ENCODE results near the gene MRPS18A. TPM values are rescaled to one million over a fixed set of nuclear protein-coding genes. Genes with fewer than 3 reads are reported as not detected.
A peak's percentile ranks its signal among the peaks of the same experiment; 100 is the strongest.

MRPS18A gene
- total RNA-seq, result 60.9 TPM

DNA sequence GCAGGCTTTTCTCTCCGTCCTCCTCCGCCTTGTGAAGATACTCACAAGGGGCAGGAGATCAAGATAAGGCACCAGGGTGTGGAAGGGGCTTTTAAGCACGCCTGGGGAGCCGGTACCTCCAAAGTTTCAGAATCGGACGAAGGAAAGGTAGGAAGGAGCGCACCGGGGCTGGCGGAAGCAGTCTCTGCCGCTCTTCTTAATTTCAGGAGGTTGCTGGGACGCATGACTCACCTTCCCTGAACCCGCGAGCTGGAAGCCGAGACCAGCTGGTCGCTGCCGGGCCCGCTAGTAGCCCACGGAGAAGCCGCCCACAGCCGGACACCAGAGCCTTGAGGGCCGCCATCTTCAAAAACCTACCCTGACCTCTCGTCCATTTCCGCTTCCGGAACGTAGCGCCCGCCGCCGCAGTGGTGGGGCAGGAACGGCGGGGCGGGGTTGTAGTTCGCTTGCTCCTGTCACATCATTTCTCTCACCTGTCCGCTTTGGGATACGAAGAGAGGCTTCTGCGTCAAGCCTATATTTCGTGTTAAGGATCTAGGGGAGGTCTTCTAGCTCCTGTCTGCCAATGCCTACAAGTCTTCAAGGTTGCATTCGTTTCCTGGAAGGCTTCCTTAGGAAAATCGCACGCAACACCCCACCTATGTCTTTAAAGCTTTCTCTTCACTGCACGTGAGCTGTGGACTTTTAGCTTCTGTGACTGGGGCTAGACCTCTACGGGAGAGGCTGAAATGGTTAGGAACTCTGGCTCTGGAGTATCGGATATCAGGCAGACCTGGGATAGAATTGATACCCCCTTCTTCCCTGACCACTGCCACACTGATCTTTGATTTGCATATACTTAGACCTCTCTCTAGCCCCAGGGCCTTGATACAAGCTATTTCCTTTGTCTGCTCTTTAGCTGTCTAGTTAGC is at the start of gene MRPS18A:
MRPS18A (minus strand) TSS at position 355 of the 911 bp plus-strand sequence; CDS start at position 343, 12 bp downstream.
- peak; percentile 44 to 67 (median 64) for DNase-seq (ENCODE audit: low read depth in 2 of 3, low spot score in 2 of 3)

DNA sequence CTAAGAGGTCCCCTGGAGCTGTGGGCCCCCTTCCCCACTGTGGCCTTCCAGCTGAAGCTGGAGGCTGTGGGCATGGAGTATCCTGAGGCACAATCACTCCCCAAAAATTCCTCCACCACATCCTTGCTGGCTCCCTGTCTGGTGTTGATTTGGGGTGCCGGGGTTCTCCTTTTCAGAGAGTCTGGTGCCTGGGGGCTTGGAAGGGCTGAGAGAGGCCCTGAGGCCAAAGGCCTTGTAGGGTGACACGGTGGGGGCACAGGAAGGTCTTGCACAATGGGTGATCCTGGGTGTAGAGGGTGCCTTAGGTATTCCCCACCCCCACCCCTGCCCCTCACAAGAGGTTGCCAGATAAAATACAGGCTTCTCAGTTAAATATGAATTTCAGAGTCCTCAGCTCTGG is 49.3 kb upstream of the MRPS18A start:
- no peak for DNase-seq (ENCODE audit: low read depth in 2 of 3, low spot score in 2 of 3)

DNA sequence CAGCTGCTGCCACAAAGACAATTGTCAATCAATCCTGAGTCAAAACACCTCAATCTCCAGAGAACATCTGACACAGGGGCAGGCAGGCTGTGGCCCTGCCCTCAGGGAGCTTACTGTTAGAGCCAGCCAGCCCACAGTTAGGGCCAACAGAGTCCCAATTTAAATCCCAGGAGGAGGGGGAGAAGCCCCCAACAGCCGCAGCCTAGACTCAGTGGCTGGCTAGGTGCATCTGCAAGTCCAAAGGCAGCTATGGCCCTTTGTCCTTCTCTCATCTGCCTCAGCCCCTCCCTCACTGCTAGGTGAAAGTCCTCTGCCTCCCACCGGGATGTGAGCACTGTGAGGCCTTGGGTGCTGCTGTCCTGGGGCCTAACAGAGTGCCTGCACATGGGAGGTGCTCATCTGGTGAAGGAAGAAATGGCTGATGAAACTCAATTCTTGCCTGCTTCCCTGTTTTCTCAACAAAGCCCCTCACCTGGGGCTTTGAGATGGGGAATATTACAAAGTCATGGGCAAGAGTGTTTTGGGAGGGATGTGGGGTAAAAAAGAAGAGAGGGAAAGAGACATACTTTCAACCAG is 48.7 kb upstream of the MRPS18A start:
- DNase-seq (ENCODE audit: low read depth in 2 of 3, low spot score in 2 of 3), result no peak

DNA sequence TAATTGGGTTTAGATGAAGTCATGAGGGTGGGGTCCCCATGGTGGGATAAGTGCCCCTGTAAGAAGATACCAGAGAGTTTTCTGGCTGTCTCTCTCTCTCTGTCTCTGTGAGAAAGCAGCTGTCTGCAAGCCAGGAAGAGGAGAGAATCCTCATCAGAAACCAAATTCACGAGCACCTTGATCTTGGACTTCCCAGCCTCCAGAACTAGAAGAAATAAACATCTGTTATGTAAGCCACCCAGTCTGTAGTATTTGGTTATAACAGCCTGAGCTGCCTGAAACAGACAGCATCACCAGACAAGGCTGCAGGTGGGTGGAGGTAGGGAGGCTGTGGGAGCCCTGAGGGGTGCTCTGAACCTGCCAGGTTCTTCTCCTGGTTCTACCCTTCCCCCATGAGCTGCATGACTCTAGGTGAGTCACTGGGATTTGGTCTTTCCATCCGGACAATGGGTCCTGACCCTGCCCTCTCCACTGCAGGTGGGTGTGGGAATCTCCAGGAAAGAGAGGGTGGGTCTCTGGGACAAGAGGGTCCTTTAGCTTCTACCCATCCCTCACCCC is 48.1 kb upstream of the MRPS18A start:
- no peak for DNase-seq (ENCODE audit: low read depth in 2 of 3, low spot score in 2 of 3)

DNA sequence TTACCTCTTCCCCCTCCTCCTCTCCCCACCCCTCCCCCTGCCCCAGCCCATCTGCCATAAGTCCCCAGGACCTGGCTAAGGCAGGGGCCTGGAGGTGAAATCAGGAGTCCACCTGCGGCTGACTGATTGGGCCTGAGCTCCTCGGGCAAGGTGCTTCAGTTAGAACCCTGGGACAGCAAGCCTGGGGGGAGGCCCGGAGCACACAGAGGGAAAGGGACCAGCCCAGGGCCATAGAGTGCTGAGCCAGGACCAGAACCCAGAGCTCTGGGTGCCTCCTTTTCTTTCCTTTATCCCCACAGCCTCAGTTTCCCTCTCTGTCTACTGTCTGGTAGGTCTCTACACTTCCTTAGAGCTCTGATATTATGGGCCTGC is 46.7 kb upstream of the MRPS18A start:
- DNase-seq (ENCODE audit: low read depth in 2 of 3, low spot score in 2 of 3), result no peak

DNA sequence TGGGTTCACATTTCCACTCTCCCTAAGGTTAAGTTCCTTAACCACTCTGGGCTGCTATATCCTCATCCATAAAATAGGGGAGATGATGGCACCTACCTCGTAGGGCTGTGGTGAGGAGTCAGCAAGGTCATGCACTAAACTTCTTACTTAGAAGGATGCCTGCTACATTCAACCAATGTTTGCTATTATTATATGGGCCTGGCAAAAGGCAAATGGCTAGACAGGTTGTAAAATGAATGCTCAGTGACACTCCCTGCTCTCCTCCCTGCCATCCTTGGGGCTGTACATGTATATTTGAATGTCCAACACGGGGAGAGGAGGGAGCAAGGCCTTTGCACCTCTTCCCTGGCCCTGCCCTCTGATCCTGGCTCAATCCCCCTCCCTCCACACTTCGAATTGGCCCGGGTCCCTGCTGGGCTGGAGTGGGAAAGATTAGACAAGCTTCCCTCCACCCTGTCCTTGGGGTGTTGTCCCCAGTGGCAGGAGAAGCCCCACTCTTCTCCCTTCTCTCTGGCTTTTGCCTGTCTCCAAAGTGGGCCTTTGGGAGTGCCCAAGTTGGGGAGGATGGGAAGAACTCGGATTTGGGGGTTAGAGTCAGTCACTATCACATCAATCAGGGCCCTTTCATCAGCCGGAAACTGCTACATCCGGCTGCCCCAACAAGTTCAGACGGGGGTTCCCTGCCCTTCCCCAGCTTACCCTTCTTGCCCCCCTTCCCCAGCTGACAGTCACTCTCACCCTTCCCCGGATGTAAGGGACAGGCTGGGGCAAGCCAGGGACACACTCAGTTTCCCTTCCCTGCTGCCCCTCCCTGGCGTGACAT is 46.1 kb upstream of the MRPS18A start:
- peak in 1 of 3 donors; percentile 65 for DNase-seq (ENCODE audit: low read depth in 2 of 3, low spot score in 2 of 3)

DNA sequence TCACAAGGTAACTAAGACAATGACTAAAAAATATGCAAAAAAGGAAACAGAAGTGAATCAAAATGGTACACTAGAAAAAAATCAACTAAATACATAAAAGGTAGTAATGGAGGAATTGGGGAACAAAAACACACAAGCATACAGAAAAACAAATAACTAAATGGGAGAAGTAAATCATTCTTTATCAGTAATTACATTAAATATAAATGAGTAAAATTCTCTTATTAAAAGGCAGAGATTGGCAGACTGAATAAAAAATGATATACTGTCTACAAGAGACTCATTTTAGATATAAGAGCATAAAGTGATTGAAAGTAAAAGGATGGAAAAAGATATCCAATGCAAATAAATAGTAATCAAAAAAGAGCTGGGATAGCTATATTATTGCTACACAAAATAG is 43.0 kb upstream of the MRPS18A start:
- DNase-seq (ENCODE audit: low read depth in 2 of 3, low spot score in 2 of 3), result no peak

DNA sequence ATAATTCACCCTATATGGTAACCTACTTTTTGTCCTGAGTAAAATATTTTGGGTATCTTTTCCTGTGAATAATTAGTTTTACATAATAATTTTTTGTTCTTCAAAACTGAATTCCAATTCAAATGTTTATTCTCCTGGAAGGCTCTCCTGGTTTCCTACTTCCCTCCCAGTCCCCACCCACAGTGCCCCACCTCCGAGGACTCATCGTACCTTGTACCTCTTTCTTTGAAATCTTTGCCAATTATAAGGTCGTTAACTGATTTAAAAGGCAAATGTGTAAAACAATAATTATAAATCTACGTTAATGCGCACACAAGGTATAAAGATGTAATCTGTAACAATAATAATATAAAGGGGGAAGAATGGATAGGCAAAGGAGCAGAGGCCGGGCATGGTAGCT is 41.9 kb upstream of the MRPS18A start:
- DNase-seq (ENCODE audit: low read depth in 2 of 3, low spot score in 2 of 3), result no peak

DNA sequence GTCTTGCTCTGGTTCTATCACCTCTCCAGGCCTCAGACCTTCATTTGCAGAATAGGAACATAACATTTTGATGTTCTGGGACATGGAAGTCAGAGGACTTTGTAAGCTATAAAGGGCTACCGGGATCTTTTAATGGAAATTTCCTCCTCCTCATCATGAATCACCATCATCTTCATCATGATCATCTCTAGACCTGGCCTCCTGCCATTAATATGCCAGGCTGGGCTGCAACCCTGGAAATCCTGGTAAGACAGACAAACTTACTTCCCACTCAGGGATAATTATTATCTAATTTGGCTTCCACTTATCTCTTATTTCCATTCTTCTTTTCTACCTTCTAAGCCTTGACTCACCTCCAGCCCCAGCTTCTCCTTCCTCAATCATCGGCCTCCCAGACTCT is 41.0 kb upstream of the MRPS18A start:
- DNase-seq (ENCODE audit: low read depth in 2 of 3, low spot score in 2 of 3), result no peak

DNA sequence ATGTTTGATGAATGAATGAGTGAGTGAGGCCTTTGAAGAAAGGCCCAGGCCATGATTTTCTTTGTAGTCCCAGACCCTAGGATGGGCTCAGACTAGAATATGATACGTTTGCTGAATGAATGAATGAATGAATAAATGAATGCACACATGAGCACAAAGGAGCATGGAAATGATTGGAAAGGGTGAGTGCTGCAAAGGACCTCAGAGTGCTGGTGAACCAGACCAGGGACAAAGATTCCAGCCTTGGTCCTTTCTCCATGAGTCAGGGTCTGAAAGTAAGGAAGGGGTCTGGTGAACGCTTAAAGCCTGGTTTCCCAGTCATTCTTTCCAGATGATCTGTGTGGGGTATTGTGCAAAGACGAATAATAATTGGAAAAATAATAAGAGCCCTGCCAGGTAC is 40.0 kb upstream of the MRPS18A start:
- DNase-seq (ENCODE audit: low read depth in 2 of 3, low spot score in 2 of 3), result no peak

DNA sequence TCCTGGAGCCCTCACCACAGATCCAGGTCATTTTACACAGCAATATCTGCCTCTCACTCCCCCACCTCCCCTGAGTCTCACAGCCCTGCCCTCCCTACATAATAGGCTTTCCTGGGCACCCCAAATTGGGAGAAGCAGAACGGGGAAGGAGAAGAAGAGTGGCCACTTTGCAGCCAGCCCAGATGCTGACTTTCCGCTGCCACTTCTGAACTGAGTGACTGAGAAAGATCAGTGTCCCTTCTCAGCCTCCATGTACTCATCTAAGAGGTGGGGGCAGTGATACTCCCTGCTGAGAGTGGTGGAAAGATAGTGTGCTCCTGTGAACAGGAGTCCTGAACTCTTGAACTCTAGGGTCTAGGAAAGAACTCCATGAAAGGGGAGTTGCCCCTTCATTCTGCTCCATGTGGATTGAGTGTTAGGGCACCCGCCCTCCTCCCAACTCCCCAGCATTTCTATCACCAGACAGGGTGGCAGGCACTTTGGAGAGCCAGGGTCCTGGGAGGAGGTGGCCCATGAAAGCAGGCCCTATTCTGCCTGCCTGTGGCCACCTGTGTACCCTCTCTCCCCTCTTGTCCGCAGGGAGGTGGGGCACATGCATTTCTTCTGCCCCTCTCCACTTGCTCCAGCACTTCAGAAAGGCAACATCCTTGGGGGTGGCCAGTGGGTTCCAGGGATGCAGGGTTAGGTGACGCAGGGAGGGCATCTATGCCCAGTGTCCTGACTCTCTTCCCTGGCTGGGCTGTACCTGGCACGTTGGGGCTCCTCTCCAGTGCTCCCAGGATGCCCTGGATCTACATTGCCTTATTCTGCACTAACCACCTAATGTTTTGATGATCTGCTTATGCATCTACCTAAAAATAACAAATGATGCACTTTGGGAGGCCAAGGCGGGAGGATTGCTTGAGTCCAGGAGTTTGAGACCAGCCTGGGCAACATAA is 38.3 kb upstream of the MRPS18A start:
- no peak for DNase-seq (ENCODE audit: low read depth in 2 of 3, low spot score in 2 of 3)

DNA sequence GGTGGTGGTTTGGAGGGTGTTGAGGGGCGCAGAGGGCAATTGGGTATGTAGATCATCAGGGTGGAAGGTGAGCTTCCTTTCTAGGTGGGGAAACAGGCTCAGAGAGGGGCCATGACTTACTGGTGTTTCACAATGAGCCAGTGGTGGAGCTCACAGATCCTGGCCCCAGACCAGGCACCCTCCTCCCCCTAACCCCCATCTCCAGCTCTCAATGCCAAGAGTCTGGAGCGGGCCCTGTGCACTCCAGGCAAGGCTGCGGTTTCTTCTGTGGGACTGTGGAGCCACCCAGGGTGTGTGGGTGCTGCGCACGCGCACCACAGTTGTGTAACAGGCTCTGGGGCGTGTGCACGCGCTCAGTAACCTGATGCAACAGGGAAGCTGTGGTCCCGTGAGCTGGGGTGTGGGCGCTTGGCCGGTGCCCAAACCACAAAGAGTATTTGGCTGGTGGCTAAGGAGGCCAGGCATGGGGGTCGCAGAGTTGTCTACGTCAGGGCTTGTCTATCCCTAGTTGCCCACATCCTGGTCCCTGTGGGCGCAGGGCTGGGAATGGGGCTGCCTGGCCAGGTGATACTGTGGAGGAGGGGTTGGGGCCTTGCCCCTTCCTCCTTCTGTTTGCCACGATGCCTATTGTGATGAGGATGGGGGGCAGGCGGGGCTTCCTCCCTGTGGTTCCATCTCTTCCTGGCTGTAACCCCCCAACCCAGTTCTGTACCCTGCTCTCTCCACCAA is 37.5 kb upstream of the MRPS18A start:
- peak; percentile 25 to 98 (median 97) for DNase-seq (ENCODE audit: low read depth in 2 of 3, low spot score in 2 of 3)

DNA sequence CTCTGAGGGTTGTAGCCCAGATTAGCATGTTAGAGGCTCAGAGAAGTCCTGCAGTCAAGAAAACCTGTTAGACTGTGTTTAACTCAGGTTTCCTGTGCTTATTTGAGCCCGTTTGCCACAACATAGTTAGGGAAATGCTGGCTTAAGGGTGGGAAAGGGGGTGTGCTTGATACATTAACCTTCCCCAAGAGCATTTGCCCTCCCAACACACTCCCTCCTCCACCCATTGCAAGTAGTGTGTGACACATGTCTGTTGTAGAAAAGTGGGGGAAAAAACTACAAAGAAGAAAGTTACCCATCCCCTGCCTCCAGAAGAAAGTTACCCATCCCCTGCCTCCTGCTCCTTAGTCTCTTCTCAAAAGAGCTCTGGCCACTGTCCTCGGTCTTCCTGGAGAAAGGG is 36.8 kb upstream of the MRPS18A start:
- DNase-seq (ENCODE audit: low read depth in 2 of 3, low spot score in 2 of 3), result no peak

DNA sequence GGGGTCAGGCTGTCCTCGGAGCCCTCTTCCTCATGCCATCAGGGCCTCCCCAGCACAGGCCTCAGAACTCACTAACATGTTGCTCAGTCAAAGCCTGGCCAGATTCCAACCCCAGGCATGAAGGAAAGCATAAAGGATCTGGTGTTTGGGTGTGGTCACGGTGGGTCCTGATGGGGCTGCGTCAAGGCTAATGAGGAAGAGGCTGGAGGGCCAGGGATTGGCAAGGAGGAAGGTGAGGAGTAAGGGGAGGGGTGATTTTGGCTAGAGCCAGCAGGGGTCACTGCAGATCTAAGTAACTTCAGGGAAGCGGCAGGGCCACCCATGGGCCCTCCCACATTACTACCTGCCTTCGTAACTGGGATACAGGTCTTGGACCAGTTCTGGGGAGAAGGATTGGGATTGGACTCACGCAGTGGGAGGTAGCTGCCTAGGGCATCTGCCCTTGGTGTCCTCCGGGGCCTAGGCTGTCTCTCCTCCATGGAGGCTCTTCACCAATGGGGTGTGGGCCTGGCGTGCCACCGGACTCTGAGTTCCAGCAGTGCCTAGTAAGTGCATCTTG is 36.2 kb upstream of the MRPS18A start:
- DNase-seq (ENCODE audit: low read depth in 2 of 3, low spot score in 2 of 3), result peak; percentile 37 to 81 (median 76)

DNA sequence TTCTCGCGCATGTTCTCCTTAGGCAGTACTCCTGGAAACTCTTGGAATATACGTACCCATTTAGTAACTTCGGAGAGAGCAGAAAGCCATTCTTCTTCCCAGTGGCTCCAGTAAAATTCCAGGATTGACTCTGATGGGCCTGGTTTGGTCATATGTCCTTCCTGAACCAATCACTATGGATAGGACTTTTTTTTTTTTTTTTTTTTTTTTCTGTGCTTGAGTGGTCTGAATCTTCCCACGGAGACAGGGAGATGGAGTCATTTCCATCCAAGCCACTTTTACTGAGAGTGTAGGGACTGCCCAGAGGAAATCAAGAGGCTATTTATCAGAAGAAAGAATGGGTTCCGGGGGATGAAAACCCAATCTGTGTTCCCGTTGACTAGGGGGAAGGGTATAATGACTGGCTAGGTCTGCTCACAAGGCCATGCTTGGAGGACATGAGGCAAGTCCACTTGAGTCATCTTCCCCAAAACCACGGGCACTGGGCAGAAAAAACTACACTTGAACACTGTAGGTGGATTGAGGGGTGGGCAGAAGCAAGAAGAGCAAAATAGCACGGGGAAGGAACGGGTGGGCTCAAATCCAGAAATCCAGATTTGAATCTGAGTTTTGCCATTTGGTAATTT is 35.4 kb upstream of the MRPS18A start:
- DNase-seq (ENCODE audit: low read depth in 2 of 3, low spot score in 2 of 3), result no peak

DNA sequence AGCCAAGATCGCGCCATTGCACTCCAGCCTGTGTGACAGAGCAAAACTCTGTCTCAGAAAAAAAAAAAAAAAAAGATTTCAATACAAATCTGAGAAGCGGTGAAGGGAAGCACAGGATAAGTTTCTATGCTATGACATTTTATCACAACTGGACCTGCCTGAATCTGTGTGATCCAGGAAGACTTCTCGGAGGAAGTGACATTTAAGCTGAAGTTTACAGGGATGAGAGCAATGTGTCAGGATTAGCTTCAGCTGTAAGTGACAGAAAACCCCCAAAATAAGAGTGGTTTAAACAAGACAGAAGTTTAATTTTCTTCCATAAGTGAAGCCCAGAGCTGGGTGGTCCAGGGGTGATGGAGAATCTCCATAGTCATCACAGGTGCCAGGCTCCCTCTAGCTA is 33.4 kb upstream of the MRPS18A start:
- no peak for DNase-seq (ENCODE audit: low read depth in 2 of 3, low spot score in 2 of 3)

DNA sequence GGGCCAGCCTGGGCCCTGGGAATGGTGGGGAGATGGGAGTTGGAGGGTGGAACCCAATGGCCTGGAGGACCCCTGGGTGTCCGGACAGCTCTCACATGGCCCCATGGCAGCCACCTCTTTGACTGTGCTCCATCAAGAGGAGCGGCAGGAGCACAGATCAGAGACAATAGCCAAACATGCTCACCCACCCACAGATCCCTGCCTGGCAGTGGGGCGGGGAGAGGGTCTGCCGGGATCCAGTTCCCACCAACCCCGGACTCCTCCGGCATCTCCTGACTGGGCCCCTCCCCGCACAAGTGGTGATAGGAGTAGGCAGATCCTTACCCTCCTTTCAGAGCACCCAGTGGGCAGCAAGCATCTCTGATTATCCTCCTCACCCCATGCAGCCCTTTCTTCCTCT is 31.9 kb upstream of the MRPS18A start:
- no peak for DNase-seq (ENCODE audit: low read depth in 2 of 3, low spot score in 2 of 3)

DNA sequence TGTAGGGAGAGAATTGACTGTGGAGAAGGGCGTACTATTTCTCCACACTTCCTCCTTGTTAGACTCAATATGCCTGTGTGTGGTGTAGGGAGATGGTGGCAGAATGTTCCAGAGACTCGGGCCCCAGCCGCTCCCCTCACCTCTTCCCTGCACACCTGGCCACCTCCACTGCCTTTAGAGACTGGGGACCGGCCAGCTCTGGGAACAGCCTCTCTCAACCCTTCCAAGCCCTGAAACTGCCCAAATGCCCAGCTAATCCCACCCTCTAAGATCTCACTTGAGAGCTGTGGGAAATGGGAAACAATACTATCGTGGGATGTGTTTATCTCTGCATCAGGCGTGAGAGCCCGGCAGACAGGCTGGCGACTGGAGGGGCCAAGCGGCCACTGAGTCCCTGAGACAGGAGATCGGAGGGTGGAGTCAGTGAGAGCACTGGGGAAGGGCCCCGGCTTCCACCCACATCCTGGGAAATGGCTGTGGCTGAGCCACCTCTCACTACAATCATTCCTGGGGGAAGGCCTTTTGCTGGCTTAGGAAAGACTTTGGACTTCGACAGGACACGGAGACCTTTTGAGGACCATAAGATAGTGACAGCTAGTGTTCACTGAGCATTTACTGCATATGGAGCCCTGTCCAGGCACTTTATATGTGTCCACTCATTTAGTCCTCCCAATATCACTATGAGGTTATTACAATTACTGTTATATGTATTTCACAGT is 31.0 kb upstream of the MRPS18A start:
- no peak for DNase-seq (ENCODE audit: low read depth in 2 of 3, low spot score in 2 of 3)

Measured in hematopoietic multipotent progenitor cell (in vitro differentiated cells).